Nephron progenitor cell (in vitro differentiated cells): ENCODE measurements around the gene MAP3K4.
"Not testable (repeated sequence)": the region's sequence is repeated elsewhere in the genome, so short reads cannot be mapped to it uniquely, and the experiment has no call there.

Source experiments
- DNase-seq: peaks from one replicate; pipeline ENCODE4 v3.0.0; 2021
- H3K27ac Mint-ChIP-seq: 2 replicates; pipeline ENCODE4 v1.8.0; 2021; ENCODE audit warnings: mild to moderate bottlenecking, moderate library complexity, mixed read lengths
- H3K27me3 Mint-ChIP-seq: 2 replicates; pipeline ENCODE4 v1.8.0; 2021; ENCODE audit warnings: mild to moderate bottlenecking, low read depth, mixed read lengths; ENCODE audit not compliant: poor library complexity
- H3K36me3 Mint-ChIP-seq: 2 replicates; pipeline ENCODE4 v1.8.0; 2021; ENCODE audit warnings: low read depth, mixed read lengths
- H3K4me1 Mint-ChIP-seq: 2 replicates; pipeline ENCODE4 v1.8.0; 2021; ENCODE audit warnings: mixed read lengths
- H3K4me3 Mint-ChIP-seq: 2 replicates; pipeline ENCODE4 v1.8.0; 2021; ENCODE audit warnings: mild to moderate bottlenecking, moderate library complexity, mixed read lengths
- H3K9me3 Mint-ChIP-seq: 2 replicates; pipeline ENCODE4 v1.8.0; 2021; ENCODE audit warnings: mild to moderate bottlenecking, moderate library complexity, mixed read lengths
- TF ChIP-seq, protein P1 (sequence below): fragments of 200-600 bp; sonication (generic); IDR thresholded peaks from 2 replicates; pipeline ENCODE4 v1.5.0; 2021; ENCODE audit warnings: antibody characterized with exemption

The MAP3K4 gene

DNA sequence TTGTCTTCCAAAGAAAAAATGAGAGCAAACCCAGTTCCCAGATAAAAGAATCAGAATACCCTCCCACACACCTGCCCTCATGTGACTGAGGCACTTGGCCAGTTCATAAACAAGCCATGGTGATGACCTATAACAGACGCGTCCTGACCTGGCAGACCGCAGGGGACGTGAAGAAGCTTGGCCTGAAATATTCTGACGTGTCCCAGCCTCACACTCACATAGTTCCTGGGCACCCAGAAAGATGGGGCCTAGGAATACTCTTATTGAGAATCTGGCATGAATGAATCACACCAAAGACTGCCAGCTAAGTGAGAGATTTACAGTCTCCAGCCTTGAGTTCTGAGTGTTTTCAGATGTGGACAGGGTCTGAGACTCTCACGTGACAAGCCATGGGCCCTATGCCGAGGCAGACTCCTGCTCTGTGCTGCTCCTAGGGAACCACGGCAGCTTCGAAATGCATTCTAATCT, 17.2 kb upstream of the MAP3K4 start:
- Mint-ChIP-seq H3K4me3 (no peak overlapping the region), H3K9me3 (peaks cover 12% of the 10 kb centered on the region), H3K27me3 (no peaks in the 10 kb centered on the region), H3K27ac (peak overlapping the region; percentile 73), H3K36me3 (no peaks in the 10 kb centered on the region), H3K4me1 (peaks cover 30% of the 10 kb centered on the region)
- TF ChIP-seq, protein P1, sequence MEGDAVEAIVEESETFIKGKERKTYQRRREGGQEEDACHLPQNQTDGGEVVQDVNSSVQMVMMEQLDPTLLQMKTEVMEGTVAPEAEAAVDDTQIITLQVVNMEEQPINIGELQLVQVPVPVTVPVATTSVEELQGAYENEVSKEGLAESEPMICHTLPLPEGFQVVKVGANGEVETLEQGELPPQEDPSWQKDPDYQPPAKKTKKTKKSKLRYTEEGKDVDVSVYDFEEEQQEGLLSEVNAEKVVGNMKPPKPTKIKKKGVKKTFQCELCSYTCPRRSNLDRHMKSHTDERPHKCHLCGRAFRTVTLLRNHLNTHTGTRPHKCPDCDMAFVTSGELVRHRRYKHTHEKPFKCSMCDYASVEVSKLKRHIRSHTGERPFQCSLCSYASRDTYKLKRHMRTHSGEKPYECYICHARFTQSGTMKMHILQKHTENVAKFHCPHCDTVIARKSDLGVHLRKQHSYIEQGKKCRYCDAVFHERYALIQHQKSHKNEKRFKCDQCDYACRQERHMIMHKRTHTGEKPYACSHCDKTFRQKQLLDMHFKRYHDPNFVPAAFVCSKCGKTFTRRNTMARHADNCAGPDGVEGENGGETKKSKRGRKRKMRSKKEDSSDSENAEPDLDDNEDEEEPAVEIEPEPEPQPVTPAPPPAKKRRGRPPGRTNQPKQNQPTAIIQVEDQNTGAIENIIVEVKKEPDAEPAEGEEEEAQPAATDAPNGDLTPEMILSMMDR, result no peak
- no peak for DNase-seq

DNA sequence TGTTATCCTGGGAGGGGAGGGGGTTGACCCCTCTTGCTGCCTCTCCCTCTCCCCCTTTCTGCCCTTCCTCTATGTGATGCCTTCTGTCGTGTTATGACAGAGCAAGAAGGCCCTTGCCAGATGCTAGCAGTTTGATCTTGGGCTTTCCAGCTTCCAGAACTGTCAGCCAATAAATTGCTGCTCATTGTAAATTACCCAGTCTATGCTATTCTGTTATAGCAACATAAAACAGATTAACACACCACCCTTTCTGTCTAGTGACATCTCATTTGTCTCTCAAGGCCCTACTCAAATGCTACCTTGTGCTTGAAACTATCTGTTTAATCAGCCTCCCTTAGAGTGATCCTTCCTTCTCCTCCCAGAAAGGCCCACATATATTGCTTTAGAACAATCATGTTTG, 16.4 kb upstream of the MAP3K4 start:
- Mint-ChIP-seq H3K4me1 (peaks cover 30% of the 10 kb centered on the region), H3K27ac (no peak overlapping the region), H3K27me3 (no peaks in the 10 kb centered on the region), H3K9me3 (peaks cover 12% of the 10 kb centered on the region), H3K4me3 (no peak overlapping the region), H3K36me3 (no peaks in the 10 kb centered on the region)
- TF ChIP-seq, protein P1, result no peak
- no peak for DNase-seq

DNA sequence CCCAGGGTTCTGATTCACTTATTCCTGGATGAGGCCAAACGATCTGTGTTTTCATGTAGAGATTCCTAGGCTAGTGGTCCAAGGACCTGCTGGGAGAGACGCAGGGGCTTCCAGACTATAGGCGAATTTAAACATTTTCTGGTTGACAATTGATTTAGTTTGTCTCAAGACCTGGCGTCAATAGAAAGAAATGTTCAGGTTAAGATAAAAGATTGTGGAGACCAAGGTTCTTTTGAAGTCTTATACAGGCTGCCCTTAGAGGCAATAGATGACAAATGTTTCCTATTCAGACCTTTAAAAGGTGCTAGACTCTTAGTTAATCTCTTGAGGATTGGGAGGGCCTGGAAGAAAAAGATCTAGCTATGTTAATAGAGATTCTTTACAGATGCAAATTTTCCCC, 15.6 kb upstream of the MAP3K4 start:
- not testable (repeated sequence) for H3K4me3 Mint-ChIP-seq, DNase-seq
- H3K4me1 Mint-ChIP-seq, result peaks cover 30% of the 10 kb centered on the region

DNA sequence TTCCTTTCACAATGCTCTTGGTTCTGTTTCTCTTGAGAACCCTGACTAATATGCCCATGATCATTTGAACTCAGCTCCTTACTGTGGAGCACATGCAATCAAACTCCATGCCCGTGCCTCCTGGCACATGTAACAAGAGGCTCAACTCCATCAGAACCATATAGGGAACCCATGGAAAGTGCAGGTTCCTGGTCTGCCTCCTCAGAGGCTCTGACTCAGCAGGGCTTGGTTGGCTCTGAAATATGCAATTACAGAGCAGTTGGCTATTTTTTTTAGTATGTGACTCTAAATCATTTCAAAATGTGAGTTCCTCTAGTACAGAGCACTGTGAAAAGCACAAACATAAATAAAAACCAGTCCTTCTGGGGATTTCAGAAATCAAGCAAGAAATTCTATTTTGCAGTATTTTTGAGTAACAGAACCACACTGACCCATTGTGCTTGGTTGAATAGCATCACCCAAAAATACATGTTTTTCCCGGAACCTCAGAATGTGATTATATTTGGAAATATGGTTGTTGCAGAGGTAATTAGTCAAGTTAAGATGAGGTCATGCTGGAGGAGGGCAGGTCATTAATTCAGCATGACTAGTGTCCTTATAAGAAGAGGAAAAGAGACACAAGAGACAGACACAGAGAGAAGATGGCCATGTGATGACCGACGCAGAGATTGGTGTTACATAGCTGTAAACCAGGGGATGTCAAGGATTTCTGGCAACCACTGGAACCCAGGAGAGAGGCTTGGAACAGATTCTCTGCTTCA, 13.2 kb upstream of the MAP3K4 start:
- H3K27ac Mint-ChIP-seq, result no peak overlapping the region
- peaks cover 5% of the 10 kb centered on the region for H3K36me3 Mint-ChIP-seq
- no peak for DNase-seq

More for the DNA sequence above, 15.6 kb upstream of the MAP3K4 start:
- not testable (repeated sequence) for H3K36me3 Mint-ChIP-seq, H3K27me3 Mint-ChIP-seq, H3K27ac Mint-ChIP-seq
- peaks cover 12% of the 10 kb centered on the region for H3K9me3 Mint-ChIP-seq

DNA sequence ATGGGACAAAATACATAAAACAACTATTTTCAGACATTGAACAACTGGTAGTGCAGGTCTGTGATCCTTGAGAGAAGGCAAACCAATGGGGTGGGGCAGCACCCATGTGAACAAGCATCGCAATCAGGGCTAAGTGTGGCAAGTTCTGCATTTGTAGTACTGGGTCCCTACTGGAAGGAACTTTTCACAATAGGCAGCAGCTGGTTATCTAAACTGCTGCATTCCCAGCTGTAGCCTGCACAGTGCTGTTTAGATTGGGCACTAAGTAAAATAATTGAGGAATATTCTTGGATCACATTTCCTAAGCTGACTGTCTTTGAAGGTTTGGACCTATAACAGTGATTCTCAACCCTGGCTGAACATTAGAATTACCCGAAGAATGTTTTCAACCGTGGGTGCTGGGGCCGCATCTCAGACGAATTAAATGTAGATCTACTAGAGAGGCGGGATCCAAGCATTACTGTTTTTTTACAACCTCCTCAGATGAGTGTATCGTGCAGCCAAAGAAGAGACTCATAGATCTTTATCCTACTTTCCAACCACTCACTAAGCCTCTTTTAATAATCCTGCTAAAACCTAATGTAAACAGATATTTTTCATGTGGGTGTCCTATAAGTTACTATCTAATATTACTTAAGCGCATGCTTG, 12.4 kb upstream of the MAP3K4 start:
- TF ChIP-seq, protein P1, result no peak
- H3K9me3 Mint-ChIP-seq, result peaks cover 34% of the 10 kb centered on the region
- H3K27me3 Mint-ChIP-seq, result no peaks in the 10 kb centered on the region
- DNase-seq, result no peak
- no peak overlapping the region for H3K4me3 Mint-ChIP-seq
- H3K36me3 Mint-ChIP-seq, result peaks cover 5% of the 10 kb centered on the region
- peaks cover 13% of the 10 kb centered on the region for H3K4me1 Mint-ChIP-seq
- no peak overlapping the region for H3K27ac Mint-ChIP-seq

More for the DNA sequence above, 13.2 kb upstream of the MAP3K4 start:
- Mint-ChIP-seq H3K27me3 (no peaks in the 10 kb centered on the region), H3K9me3 (peaks cover 26% of the 10 kb centered on the region), H3K4me1 (peaks cover 22% of the 10 kb centered on the region), H3K4me3 (no peak overlapping the region)
- TF ChIP-seq, protein P1, result no peak

DNA sequence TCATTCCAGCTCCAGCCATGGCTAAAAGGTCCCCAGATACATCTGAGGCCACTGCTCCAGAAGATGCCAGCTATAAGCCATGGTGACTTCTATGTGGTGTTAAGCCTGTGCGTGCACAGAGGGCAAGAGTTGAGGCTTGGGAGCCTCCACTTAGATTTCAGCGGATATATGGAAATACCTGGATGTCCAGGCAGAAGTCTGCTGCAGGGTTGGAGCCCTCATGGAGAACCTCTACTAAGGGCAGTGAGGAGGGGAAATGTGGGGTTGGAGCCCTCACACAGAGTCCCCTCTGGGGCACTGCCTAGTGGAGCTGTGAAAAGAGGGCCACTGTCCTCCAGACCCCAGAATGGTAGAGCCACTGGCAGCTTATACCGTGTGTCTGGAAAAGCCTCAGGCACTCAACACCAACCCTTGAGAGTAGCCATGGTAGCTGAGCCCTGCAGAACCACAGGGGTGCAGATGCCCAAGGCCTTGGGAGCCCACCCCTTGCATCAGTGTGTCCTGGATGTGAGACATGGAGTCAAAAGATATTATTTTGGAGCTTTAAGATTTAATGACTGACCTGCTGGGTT, 8.1 kb upstream of the MAP3K4 start:
- not testable (repeated sequence) for H3K27me3 Mint-ChIP-seq, H3K4me1 Mint-ChIP-seq, H3K4me3 Mint-ChIP-seq, H3K27ac Mint-ChIP-seq, DNase-seq
- Mint-ChIP-seq H3K36me3 (peaks cover 15% of the 10 kb centered on the region), H3K9me3 (peaks cover 44% of the 10 kb centered on the region)
